GM19463 (cell line): ENCODE measurements around the gene GALNT9.

Experiments
- ATAC-seq: cut with Tn5 transposase; IDR thresholded peaks from one replicate; pipeline ENCODE4 v1.9.1; 2021; ENCODE audit warnings: mild to moderate bottlenecking, moderate library complexity; ENCODE audit not compliant: unreplicated experiment

Gene GALNT9

DNA sequence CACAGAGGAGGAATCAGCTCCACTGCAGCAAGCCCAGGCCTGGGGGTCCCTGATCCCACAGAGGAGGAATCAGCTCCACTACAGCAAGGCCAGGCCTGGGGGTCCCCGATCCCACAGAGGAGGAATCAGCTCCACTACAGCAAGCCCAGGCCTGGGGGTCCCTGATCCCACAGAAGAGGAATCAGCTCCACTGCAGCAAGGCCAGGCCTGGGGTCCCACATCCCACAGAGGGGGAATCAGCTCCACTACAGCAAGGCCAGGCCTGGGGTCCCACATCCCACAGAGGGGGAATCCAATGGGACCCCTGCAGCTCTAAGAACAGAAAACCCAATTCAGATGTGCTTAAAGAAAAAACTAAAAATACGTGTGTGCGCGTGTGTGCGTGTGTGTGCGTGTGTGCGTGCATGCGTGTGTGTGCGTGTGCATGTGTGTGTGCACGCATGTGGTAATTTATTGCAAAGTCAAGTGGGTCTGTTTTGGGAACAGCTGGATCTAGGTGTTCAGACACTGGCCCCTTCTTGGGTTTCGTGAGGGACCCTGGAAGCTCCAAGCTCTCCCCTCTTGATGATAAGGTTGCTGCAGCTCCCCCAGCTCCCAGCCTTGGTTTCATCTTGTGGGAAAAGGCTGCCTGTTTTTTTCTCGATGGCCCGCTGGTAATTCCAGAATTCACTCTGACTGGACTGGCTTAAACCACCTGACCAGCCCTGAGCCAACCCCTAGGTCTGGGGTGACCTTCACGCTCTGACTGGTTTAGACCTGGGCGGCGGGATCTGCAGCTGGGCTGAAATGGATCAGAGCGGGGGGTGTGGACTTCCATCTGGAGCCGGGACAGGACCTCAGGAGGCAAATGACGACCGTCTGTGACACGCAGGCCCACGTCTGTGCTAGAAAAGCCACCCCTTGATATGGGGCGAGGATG lies 47.1 kb downstream of the GALNT9 start:
- ATAC-seq: no peak

DNA sequence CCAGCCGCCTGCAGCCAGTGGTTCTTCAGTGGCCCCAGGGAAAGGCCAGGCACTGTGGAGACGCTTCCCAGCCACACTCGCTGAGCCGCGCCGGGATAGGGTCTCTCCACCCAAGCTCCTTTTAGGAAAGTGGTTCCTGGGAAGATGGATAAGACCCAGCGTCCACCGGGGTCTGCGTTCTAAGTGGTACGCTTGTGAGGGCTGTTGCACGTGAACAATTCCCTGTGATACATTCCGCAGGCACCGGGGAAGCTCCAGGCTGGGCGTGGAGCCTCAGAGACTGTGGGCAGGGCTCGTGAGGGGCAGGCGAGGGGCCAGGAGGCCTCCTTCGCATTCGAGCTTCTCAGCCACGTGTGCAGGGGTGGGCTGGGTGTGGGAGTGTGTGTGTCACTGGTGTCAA lies 48.4 kb downstream of the GALNT9 start:
- no peak for ATAC-seq

DNA sequence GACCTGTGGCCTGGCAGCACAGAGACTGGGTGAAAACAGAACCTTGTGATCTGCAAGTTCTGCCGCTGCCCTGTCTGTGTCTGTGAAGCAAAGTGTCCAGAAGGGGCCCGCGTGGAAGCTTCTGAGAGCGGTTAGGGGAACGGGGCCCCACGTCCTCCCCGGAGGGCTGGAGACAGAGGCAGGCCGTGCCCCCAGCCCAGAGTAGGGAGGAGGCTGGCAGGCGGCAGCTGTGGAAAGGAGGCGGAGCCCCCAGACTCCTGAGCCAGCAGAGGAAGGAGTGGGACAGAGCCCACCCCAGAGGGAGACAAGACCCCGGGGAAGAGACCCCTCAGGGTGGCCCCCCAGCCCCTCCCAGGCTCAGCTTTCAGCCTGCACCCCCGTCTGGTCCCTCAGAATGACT lies 49.0 kb downstream of the GALNT9 start:
- no peak for ATAC-seq

DNA sequence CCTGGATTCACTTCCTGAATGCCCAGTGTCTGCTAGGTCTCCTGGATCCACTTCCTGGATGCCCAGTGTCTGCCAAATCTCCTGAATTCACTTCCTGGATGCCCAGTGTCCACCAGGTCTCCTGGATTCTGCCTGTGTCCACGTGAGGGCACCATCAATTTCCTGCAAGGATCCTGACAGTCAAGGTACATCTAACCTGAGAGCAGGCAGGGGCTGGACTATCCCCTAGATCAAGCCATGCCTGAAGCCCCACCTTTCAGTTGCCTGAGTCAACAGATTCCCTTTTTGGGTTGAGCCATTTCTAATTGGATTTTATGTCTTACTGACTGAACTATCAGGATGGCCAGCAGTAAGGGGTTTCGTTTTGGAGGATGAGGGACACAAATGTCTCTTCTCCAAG lies 49.5 kb downstream of the GALNT9 start:
- no peak for ATAC-seq

DNA sequence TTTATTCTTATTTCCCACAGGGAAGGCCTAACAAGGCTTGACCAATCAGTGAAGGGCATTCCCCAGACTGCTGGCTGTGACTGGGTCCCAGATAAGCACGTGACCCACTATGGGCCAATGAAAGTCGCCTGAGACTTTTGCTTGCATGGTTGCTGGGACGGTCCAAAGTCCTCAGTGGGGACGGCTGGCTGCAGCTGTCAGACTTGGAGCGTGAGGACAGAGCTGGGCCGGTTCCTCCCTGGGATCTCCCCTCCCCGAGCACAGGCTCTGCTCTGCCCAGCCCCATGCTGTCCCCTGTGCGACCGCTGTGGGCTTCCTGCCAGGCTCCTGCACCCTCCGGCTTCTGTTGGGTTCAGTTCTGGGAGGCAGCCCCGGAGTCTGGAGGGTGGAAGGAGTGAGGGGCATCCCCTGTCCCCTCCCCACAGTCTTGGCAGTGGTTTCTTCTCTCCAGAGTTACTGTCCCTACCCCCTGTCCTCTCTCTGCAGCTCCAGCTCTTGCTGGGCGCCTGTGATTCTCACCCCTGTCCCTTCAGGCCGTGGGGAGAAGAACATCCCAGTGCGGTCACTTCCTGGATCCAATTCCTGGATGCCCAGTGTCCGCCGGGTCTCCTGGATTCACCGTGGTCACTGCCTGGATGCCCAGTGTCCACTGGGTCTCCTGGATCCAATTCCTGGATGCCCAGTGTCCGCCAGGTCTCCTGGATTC lies 50.1 kb downstream of the GALNT9 start:
- ATAC-seq: no peak

DNA sequence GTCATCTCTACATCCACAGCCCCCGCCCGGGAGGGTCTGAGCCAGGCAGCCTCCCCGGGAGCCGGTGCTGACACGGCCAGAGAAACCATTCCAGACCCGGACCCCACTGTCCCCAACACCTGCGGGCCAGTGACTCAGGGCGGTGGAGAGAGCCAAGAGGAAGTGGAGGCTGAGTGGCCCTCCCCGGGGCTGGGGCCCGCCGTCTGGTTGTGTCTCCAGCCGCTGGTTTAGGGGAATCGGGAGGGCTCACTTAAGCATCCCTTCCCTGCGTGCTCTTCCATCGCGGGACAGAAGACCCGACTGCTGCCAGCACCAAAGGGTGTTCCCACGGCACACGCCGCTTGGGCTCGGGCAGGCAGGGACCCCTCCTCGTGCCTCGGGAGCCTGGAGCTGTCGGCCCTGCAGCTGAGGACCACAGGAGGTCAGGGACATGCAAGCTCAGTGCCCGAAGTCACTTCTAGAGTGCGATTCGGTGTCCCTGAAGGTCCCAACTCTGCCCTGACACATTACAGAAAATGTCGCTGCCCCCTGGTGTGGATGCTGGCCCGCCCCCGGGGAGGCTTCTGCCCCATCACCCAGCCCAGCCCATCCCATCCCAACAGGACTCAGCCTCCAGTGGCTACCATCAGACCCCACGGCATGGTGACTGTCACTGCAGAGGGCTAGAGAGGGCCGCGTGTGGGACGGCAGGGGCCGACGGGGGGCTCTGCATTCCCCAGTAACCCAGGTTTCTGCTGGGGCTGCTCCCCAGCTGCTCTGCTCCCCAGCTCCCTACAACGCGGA lies 50.8 kb downstream of the GALNT9 start:
- no peak for ATAC-seq

DNA sequence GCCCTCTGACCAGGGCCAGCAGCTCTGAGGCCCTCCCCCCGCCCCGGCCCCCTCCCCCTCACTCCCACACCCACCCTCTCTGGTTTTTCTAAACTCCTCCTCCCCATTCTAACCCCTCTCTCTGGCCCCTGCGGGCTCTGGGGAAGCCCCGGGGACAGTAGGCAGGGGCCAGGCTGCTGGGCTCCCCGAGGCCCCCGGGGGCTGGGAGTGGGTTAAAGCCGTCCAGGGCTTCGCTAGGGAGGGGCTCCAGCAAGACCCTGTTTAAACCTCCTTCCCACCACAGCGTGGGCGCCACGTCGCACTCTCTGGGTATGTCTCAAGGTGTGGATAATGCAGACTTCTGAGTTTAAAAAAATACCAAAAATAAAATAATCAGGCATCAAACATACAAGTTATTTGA lies 51.4 kb downstream of the GALNT9 start:
- ATAC-seq: no peak

DNA sequence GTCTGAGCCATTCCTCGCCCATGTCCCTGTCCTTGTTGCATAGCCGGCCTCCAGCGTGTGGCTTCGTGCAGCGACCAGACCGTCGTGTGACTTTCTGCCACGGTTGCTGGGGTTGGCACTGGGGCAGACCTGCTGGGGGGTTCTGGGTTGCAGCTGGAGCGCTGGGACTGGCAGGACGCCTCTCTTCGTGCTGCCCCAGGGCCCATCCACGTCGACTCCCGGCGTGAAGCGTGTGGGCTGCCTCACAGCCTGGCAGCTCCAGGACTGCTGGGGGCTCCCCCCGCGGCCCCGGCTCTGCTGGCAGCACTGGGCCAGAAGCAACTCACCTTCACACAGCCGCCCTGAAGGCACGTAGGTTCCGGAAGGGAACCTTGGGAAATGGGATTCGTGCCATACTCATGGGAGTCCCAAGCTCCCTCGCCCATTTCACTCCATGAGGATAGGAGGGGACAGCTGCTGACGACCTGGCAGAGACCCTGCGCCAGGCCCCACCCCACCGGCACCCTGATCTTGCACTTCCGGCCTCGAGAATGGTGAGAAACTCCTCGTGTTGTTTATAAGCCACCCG lies 51.9 kb downstream of the GALNT9 start:
- ATAC-seq: no peak

DNA sequence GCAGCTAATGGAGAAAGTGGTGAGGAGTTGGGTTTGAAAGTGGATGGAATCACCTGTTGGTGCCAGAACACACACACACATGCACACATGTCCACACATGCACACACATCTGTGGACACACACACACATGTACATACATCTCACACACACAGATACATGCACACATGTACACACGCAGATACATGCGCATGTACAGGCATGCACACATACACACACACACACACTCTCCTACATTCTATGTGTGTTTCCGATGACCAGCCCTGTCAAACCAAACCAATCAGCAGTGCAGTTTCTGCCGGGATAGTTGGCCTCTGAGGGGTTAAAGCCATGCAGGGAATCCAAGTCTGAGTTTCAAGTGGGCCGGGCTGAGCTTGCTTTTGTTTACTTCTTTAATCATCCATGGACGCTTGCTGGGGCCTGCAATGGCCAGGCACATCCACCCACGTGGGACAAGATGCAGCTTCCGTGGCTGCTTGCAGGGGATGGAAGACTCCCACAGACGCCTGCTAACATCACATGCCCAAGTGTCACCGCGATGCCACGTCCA lies 52.5 kb downstream of the GALNT9 start:
- no peak for ATAC-seq

DNA sequence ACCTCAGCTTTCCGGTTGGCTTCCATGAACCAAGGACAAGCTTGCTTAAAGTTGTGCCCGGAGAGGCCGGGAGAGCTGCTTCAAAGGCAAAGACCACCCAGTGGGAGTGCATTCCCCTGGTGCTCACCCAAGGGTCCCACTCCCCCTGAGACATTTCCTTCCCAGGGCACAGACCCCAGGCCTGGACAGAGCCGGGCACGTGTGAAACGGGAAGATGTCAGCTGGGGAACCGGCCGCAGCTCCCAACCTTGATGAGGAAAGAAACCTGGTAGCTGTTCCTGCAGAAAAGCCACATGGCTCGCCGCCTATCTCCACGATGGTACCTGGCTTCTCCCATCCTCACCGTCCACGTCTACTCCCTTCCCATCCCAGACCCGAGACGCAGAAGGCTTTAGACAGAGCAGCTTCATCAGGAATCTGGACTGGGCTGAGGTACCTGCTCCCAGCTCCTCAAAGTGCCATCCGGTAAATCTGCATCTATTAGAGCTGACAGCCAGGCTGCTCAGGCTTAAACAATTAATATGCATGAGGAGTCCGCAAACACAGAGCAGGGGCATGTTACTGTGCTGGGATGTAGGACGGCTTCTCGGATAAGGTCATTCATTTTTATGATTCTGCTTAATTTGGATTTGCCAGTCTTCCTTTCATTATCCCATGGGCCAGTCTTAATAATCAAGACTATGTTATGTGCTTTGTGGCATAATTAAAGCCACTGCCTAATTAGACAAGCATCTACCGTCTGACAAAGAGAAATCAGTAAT lies 53.1 kb downstream of the GALNT9 start:
- ATAC-seq: no peak

DNA sequence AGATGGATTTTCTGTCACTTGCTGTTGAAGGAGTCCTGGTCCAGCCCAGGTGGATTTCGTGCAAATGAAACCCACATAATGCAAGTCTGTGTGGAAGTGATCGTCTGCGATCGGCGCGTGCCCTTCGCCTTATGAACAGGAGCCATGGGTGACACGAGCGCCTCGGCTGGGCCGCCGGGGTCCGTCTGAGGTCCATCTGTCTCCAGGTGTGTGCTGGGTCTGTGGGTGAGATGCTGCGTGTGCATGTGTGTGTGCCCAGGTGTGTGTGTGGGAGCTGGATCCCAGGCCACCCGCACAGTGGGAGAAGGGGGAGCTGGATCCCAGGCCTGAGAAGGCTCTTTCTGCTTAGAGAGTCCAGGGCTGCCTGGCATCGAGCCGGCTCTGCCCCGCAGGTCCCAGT lies 53.8 kb downstream of the GALNT9 start:
- ATAC-seq: no peak

DNA sequence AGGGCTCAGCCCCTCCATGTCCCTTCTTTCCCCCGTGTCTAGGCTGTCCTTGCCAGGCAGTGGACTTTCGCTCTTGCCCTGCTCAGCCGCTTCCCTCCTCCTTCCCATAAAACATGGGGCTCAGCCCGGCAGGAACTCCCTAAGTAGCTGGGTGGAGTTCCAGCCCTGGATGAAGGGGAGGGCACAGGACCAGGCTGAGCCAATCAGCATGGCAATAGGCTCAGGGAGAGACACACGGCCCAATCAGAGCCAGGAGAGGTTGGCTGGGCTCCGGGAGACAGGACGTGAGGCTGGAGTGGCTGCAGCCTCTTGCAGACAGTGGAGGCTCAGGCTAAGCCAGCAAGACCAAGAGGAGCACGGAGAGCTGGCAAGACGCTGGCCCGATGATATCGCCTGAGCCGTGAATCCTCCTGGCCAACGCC lies 54.3 kb downstream of the GALNT9 start:
- no peak for ATAC-seq

DNA sequence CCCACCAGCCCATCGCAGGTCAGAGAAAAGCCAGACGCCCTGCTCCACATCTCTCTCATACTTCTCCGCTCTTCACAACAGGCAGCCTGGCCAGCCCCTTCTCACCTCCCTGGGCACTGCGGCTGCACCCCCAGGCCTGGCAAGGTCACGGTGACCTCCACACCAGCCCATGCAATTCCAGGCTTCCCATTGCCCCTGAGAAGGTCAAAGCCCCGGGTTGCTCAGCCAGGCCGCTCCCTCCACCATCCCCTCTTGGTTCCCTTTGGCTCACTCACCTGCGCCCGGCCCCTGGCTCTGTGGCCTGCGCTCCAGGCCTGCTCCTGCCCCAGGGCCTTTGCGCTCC lies 55.4 kb downstream of the GALNT9 start:
- no peak for ATAC-seq

DNA sequence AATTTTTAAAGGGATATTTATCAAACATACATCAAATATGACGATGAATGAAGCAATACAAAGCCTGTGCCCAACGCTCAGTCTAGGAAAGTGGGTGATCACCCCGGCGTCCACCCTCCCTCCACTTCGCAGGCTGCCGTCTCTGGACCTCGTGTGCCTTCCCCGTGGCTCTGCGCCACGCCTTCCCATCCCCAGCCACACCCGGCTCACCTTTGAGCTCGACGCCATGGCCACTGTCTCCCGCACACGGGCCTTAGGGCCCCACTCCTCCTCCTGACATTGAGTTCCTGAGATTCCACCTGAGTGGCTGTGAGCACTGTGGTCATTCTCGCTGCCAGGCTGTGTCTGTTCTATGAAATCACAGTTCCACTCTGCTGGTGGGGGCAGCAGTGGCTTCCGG lies 56.7 kb downstream of the GALNT9 start:
- ATAC-seq: no peak

DNA sequence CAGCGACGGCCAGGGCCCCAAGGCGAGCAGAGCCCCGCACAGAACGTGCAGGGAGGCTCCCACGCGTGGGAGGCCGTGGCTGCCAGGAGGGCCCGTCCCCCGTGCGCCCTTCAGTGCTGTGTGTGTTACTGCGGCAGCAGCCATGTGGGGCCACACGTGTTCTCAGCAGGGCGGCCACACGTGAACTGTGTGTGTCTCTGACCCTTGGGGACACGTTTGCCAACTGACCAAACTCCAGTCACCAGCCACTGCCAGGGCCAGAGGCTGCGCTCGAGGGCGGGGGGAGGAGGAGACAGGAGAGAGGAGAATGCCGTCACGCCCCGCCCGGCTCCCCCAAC lies 57.7 kb downstream of the GALNT9 start:
- no peak for ATAC-seq

DNA sequence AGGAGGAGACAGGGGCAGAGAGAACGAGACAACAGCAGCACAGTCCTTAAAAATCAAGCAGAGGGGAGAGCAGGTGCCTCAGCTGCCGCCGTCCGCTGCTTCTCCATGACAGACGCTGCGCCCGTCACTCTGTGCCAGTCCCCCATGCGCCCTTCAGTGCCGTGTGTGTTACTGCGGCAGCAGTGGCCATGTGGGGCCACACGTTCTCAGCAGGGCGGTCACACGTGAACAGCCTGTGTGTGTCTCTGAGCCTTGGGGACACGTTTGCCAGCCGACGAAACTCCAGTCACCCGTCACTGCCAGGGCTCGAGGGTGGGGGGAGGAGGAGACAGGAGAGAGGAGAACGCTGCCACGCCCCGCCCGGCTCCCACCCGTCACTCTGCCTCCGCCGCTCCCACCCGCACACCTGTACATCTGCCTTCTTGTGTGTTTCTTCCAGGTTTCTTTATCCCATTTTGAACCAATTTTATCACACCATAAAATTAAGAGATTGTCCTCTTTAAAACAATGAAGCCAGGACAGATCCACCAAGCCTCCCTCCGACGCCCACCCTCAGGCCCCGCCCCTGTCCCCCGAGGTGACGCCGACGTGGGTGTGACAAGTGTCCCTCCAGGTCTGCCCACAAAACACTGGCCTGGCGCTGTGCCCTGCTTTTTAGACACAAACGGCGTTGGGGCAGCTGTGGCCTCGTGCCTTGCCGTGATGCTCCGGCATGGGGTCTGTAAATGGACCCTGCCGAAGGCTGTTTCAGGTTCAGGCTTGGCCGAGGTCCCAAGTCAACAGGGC lies 58.2 kb downstream of the GALNT9 start:
- no peak for ATAC-seq

DNA sequence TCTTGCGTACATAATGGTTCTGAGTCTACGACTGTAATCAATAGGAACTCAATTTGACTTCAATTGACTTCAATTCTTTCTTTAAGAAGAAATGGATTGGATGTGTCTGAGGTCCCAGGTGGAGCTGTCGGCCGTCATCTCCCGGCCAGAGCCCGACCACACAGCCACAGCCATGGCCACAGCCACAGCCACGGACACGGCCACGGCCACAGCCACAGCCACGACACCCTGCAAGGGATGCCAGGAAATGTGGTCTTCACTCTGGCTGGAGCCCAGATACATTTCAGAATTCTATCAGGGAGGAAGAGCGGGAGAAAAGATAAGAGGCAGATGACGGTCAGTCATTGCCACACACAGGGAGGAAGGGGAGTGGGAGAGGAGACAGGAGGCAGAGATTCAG lies 58.9 kb downstream of the GALNT9 start:
- no peak for ATAC-seq

DNA sequence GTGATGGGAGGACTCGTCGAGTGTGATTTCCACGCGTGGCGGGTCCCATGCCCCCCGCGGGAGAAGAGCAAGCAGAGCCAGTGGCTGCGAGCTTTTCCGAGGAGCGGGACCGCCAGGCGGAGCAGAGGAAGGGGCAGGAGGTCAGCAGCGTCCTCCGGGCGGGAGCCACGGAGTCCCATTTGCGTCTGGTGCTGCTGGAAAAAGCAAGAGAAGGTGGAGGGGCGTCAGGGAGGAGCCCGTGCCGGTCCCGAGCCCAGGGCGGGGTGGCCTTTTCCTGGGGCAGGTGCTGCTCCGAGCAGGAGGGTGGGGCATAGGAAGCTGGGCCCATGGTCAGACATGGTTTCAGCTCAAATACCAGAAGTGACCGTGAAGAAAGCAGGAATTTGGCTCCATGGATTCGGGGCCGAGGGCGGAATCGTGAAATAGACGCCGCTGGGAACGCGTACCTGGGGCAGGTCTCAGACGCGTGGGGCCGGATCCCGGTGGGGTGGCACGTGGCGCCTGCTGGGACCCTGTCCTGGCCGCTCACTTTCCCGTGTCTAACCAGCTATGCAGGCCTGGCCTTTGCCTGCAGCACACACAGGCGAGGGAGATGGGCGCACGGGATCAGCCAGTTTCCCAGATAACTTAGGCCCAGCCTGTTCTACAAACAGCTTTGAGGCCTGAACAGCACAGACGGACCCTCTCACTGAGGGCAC lies 60.0 kb downstream of the GALNT9 start:
- no peak for ATAC-seq

DNA sequence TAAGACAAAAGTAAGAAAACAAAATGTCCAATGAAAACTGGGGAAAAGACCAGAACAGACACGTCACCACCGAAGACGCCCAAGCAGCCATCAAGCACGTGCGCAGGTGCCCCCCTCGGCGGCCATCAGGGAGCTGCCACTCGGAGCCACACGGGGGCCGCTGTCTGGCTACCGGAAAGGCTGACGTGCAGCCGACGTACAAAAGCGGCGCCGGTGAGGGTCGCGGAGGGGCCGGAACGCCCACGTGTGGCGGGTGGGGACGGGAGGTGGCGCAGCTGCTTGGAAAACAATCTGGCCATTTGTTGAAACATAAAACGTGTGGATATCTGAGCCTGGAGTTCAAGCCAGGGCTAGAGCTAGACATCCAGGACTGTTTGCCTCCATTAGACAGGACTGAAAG lies 60.7 kb downstream of the GALNT9 start:
- ATAC-seq: no peak
